NCI-H187 treated with DMSO at 0.1 percent for 48 hours (cell line): ENCODE data around the gene MAML2.

Source experiments
- DNase-seq: peaks from one replicate; lab custom pipeline; 2025; lab: John Stamatoyannopoulos, UW

MAML2 gene

GRCh38 chr11:96155627-96156378 lies 187.2 kb downstream of the MAML2 start:
- no peak for DNase-seq

DNA sequence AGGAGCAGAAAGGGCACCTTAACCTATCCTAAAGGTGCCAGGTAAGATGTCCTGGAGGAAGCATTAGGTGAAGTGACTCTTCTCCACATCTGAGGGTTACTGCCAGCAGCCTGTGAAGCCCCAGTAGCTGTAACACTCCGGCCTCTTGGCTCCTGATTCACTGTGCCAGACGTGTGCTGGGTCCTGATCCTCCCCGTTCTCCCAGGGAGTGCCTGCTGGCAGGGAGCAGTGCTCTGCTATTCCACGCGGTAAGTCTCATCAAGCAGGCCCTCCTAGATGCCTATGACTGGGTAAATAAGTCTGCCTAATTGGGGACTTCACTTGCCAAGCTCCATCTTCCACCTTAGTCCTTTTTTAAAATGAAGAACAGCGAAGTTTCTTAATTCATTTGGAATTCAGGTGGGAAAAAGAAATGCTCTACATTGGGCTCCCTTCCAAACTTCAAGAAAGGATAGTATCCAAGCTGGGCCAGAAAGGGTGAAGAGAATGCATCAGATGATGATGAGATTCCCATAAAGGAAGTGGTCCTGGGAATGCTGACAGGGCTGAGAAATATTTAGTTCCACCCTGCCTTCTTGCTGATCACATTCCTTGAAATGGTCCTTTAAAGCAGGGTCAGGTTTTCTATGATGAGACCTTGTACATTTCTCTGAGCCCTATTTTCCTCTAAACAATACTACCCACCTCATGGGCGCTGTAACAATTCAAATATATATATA lies 188.0 kb downstream of the MAML2 start:
- no peak for DNase-seq

DNA sequence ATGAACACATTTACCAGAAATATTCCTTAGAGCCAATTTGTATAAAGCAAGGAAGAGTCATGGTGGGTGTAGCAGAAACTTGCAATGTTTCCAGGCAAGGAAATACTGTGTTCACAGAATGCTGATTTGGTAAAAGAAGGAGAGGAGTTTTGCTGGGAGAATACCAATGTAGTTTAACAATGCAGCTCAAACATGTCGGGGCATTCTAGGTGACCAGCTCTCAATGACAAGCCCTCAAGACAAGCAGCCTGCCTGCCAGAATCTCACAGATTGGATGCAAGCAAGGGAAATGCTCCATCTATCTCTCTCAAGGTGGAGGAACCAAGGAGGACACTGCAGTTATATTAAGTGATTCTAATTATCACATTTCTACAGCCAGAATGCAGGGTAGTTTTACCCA lies 190.4 kb downstream of the MAML2 start:
- no peak for DNase-seq

DNA sequence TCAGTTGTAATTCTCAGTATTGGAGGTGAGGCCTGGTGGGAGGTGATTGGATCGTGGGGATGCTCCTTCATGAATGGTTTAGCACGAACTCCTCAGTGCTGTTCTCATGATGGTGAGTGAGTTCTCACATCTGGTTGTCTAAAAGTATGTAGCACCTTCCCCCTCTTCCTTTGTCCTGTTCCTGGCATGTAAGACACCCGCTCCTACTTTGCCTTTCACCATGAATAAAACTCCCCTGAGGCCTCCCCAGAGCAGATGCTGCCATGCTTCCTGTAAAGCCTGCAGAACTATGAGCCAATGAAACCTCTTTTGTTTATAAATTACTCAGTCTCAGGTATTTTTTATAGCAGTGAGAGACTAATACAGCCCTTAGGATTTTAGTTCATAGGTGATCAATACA lies 191.5 kb downstream of the MAML2 start:
- no peak for DNase-seq

DNA sequence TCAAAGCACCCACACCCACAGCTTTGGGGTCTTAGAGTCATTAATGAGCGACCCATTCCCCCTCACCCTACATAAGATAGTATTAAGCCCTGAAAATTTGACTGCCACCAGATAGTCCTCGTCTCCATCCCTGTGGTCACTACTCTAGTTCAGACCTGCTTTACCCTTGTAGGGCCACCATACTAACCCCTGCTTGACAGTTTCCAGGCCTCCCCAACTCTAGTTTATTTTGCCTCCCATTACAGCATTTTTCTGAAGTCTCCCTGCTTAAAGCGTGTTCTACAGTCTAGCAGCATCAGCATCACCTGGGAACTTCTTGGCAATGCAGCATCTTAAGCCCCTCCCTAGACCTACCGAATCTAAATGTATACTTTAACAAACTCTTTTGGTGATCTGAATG lies 192.4 kb downstream of the MAML2 start:
- no peak for DNase-seq

- DNase-seq: no peak
Measured at GRCh38 chr11:96149743-96150555, 193.0 kb downstream of the MAML2 start.

- no peak for DNase-seq
Measured at GRCh38 chr11:96147906-96148486, 195.0 kb downstream of the MAML2 start.

GRCh38 chr11:96147186-96147585 lies 195.8 kb downstream of the MAML2 start:
- DNase-seq: no peak

GRCh38 chr11:96146765-96147164 lies 196.2 kb downstream of the MAML2 start:
- DNase-seq: no peak

DNA sequence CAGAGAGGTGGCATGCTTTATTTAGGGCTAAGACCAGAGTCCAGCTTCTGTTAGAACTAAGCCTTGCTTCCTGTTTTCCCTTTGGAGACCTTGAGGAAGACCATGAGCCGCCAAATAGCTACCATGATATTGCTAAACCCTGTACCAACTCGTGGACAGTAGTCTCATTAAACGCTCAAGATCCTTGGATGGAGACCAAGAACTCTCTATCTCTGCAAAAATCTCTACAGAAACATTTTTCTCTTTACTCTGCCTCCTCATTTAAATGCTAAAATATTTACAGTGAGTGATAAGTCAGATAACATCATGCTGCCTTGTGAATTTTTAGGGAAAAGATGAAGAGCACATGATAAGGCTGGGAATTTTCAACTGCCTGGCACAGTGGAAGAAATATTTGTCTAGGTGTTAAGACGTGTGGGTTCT lies 197.8 kb downstream of the MAML2 start:
- no peak for DNase-seq

DNA sequence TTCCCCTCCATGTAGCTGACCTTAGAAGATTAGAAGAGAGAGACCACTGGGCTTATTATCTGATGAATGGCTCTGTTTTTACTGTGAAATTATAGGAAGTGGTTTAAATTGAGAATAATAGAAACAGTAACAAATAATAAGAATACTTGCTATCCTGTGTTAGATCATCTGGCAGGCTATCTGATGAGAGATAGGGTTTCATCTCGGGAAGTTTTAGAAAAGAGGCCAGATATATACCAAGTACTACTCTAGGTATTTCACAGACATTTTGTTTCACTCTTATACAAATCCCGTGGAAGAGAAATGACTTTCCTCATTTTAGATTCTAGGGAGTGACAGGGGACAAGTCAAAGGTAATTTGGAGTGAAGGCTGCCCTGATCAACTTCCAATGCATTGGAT lies 198.4 kb downstream of the MAML2 start:
- no peak for DNase-seq

DNA sequence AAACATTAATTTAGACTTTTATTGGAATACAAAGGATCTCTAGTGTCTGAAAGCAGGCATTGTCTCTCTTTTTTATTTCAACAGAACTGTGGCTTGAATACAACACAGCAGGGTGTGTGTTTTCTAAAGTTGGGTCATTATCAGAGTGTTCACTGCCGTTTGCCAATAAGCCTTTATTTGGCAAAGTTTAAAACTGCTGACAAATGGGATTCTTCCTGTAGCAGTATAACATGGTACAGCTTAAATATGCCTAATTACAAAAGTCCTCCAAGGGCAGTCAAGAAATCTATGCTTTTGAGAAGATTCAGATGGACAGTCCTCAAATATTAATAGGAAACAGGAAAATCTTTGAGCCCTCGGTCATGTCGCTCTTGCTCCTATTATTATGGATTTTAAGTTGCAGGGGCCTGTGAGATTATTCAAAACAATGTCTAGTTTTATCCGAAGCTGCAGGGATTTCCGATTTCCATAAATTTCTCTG lies 199.9 kb downstream of the MAML2 start:
- no peak for DNase-seq

DNA sequence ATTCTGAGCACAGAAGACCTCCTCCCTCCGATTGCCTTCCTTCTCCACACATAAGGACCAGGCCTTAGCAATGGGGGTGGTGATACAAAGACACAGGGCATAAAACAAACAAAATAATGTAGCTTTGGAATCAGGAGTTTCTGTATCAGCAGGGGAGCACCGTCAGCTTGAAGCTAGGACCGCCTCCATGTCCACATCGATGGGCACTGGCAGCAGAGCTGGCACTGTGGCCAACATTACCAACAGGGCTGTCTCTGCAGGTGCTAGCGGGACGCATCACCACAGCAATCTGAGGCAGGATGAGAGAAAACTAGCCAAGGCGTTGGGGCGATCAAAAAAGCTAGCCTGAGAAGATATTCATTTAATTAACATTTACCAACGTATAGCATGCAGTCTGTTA lies 201.4 kb downstream of the MAML2 start:
- no peak for DNase-seq

DNA sequence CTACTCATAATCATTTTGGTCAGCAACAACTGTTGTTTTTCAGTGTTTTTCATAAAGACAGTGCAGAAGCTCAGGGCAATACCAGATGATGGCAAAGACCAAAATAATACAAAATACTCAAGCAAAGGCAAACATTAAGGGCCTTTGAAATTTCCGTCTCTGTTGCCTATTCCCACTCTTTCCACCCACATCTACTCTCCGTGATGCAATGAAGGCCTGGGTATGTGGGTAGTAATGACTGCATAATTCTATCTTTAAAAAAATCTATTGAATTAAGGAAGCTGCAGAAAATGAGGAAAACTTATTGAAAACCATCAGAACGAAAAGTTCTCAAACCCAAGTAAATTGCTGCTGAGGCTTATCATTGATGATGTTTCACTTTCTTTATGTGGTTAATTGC lies 203.3 kb downstream of the MAML2 start:
- DNase-seq: no peak

DNA sequence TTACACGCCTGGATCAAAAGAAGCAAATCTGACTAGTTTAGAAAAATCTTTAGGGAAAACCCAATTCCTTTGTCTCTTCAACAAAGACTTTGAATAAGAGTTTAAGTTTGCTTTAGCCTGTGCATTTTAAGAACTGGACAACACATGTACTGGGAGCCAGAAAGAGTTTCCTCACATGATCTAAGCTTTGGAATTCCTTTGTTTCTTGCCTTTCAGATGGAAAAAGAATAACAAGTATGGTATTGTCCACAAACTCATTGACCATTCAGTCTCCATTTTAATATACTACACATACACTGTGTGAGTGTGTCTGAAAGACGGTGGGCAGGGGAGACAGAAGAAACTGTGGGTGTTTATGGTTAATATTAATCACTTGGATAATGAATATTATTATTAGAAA lies 205.6 kb downstream of the MAML2 start:
- no peak for DNase-seq

- DNase-seq: no peak
Measured at GRCh38 chr11:96136613-96137298, 206.2 kb downstream of the MAML2 start.

- no peak for DNase-seq
Measured at GRCh38 chr11:96134602-96135001, 208.4 kb downstream of the MAML2 start.

DNA sequence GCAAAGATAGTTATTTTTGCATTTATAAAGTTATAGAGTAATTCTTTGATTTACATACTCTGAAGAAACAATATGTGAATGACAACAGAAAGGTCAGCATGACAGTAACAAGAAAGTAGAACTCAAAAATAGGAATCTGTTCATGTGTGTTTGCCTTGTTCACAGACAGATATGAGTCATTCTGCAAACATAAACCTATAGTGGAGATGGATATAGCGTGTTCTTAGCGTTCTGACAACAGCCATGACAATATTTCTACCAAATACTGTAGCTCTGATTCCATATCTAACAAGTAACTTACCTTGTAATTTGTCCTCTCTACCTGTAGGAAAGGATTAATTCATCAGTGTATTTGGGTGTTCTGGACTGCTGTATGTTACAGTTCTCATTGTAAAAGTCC lies 210.6 kb downstream of the MAML2 start:
- no peak for DNase-seq

DNA sequence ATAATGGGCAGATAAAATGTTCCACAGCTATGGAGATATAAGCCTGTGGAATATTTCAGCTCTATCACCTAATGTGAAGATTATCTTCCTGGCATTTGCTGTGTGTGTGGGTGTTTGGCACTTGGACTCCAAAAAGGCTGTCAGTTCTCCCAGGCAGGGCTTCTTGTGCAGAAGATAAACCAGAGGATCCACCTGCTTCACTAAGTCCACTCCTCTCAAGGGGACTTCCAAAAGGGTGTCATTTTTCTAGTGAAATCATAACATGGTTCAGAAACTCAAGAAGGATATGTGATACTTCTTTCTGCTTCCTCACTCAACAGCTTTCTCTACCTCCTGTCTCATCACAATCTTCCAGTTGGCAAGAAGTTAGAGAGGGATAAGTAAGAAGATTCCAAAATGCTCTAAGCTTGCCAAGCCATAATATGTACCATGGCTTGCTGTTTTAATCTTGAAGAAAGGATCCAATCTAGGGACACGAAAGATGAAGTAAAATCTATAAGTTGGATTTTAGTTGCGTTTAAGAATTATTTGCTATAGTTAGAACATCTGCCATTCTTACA lies 212.9 kb downstream of the MAML2 start:
- no peak for DNase-seq

DNA sequence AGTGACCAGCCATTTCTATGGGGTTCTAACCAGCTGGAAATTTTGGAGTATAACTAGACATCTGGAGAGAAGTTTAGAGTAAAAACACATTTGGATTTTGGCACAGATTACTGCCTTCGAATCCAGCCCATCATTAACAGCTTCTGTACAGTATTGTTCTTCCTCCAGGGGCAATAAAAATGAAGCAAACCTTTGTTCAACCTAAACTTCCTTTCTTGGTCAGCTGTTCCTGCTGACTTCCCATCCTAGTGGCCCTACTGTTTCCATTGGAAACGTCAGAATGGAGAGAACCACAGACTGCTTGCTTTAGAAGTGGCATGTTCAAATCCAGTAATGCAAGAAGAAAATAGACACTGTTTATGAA lies 215.4 kb downstream of the MAML2 start:
- no peak for DNase-seq

DNA sequence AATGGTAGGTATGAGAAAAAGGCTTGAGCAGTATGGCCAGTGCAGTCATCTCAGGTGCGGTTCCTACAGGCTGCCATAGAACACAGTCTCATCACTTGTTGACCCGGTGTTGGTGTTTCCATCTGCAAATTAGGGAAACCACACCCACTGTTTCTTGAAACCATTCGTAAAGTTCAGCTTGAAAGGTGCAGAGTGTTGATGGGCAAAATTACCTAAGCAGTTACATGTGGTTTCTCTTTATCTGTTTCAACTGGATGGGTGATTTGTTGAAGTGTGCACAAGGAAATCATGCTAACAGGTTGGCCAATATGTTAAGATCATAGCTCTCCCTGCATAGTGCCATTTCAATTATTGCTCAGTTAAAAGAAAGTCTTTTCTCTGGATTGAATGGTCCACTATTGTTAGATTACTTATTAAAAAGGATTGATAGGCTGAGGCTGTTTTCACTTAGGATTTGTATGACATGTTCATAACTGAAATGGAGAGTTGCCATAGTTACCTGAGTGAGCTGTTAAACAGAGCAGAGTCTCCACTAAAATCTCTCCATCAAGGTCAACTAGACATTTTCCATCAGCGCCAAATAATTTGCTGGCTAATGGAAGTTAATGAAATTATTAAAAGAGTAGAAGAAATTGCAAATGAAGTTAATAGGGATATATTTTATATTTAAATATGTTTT lies 215.9 kb downstream of the MAML2 start:
- DNase-seq: no peak
